Gastrocnemius medialis (tissue), 4 donors: ENCODE results near the gene TTLL5.

ENCODE experiments used
- CTCF ChIP-seq, 5 experiments: fragments of 450-650 bp in 3 of 5; fragments of 200-600 bp in 2 of 5; sonication (generic) in 2 of 5; IDR thresholded peaks in 4 of 5; conservative IDR thresholded peaks in 1 of 5; 1 replicate in 4 of 5; 2 replicates in 1 of 5; pipeline ENCODE4 v1.5.1; 2016 to 2019; ENCODE audit warnings: antibody characterized with exemption in 5 of 5, mild to moderate bottlenecking in 3 of 5, moderate library complexity in 3 of 5
- POLR2A ChIP-seq, 2 donors: fragments of 450-650 bp; IDR thresholded peaks; one replicate each; pipeline ENCODE4 v1.6.1; 2017; ENCODE audit warnings: antibody characterized with exemption in 2 of 2, mild to moderate bottlenecking in 2 of 2, moderate library complexity in 2 of 2

- TF ChIP-seq CTCF (IDR thresholded peaks at IDR 0.05 in 4 of 5, conservative IDR thresholded peaks at IDR 0.05 in 1 of 5) (no peak), POLR2A (IDR thresholded peaks at IDR 0.05) (no peak)
Measured at GRCh38 chr14:75987201-75987970, 326.3 kb downstream of the TTLL5 start.
